Vagina (tissue), 2 donors: ENCODE results near the gene CSNK1D.

ENCODE experiments used
- CTCF ChIP-seq, 3 experiments: fragments of 450-650 bp in 2 of 3; fragments of 200-600 bp in 1 of 3; sonication (generic) in 1 of 3; IDR thresholded peaks; one replicate each; pipeline ENCODE4 v1.5.1; 2017 to 2019; ENCODE audit warnings: antibody characterized with exemption in 3 of 3, mild to moderate bottlenecking in 2 of 3, moderate library complexity in 2 of 3
- POLR2A ChIP-seq, 2 donors: fragments of 450-650 bp; IDR thresholded peaks; one replicate each; pipeline ENCODE4 v1.6.1; 2017; ENCODE audit warnings: antibody characterized with exemption in 2 of 2, mild to moderate bottlenecking in 2 of 2, moderate library complexity in 2 of 2
- POLR2AphosphoS5 ChIP-seq, 2 donors: sonication (generic); formaldehyde crosslinking; IDR thresholded peaks; one replicate each; pipeline ENCODE4 v1.9.0; 2017; ENCODE audit warnings: antibody characterized with exemption in 2 of 2, mild to moderate bottlenecking in 2 of 2, low read depth in 1 of 2; ENCODE audit not compliant: insufficient read depth in 1 of 2

GRCh38 chr17:82240506-82241182 lies 32.9 kb downstream of the CSNK1D start:
- TF ChIP-seq CTCF (IDR thresholded peaks at IDR 0.05) (no peak), POLR2AphosphoS5 (IDR thresholded peaks at IDR 0.05; ENCODE audit: insufficient read depth in 1 of 2, low read depth in 1 of 2) (no peak), POLR2A (IDR thresholded peaks at IDR 0.05) (no peak)
